GM23338 (cell line): ENCODE data around the gene SLC2A2. TPM values are rescaled to one million over a fixed set of nuclear protein-coding genes. Genes with fewer than 3 reads are reported as not detected.

Experiments
- ETS1 ChIP-seq: IDR thresholded peaks from 2 replicates; pipeline ENCODE4 v1.6.1; 2016; ENCODE audit warnings: antibody characterized with exemption
- EZH2 ChIP-seq: fragments of 200-600 bp; sonication (generic); IDR thresholded peaks from one replicate; pipeline ENCODE4 v1.8.0; 2017; ENCODE audit warnings: antibody characterized with exemption, mild to moderate bottlenecking, low read depth; ENCODE audit not compliant: unreplicated experiment
- EZH2phosphoT487 ChIP-seq: fragments of 200-600 bp; sonication (generic); IDR thresholded peaks from one replicate; pipeline ENCODE4 v1.8.1; 2018; ENCODE audit warnings: antibody characterized with exemption; ENCODE audit not compliant: unreplicated experiment
- REST ChIP-seq: IDR thresholded peaks from one replicate; pipeline ENCODE4 v1.6.1; 2018; ENCODE audit warnings: antibody characterized with exemption; ENCODE audit not compliant: unreplicated experiment
- STAT1 ChIP-seq: IDR thresholded peaks from one replicate; pipeline ENCODE4 v1.6.1; 2016; ENCODE audit warnings: antibody characterized with exemption; ENCODE audit not compliant: unreplicated experiment
- ZNF462 ChIP-seq: fragments of 250-450 bp; sonication (Bioruptor Pico); IDR thresholded peaks from 2 replicates; pipeline ENCODE4 v1.5.0; 2020; ENCODE audit warnings: mild to moderate bottlenecking, moderate library complexity
- polyA plus RNA-seq: library from polyadenylated mRNA; unstranded; fragments of >200 nt; fragmentation: Nextera tagmentation; extraction: Ambion mirVana; gene quantifications from 2 replicates; pipeline ENCODE4 v1.2.1, GENCODE V29; 2016
- total RNA-seq: library from RNA; depleted of rRNA; stranded (reverse); fragments of >200 nt; shearing (Covaris generic); gene quantifications from 2 replicates; pipeline ENCODE4 v1.2.3, GENCODE V29; 2014

SLC2A2 gene
- total and polyA plus RNA-seq, 2 experiments from 2014 or later = not detected

GRCh38 chr3:171005648-171006047 is 20.9 kb downstream of the SLC2A2 start (continued):
- TF ChIP-seq ZNF462 (CRISPR knock-in tag) = no peak
- TF ChIP-seq EZH2 = no peak
- TF ChIP-seq STAT1 = no peak
- no peak for TF ChIP-seq ETS1
- TF ChIP-seq EZH2phosphoT487 = no peak
- no peak for TF ChIP-seq REST
